Right renal cortex interstitium (tissue), 3 donors: ENCODE results near the gene ANO7. TPM values are rescaled to one million over a fixed set of nuclear protein-coding genes. Genes with fewer than 3 reads are reported as not detected.

Experiments used
- DNase-seq, 3 donors: peaks; one replicate each; pipeline ENCODE4 v3.0.0-alpha.2; 2013; ENCODE audit warnings: low read depth in 3 of 3, low spot score in 2 of 3
- polyA plus RNA-seq, 3 donors: library from polyadenylated mRNA; unstranded; fragments of 120-200 nt; gene quantifications; one replicate each; pipeline ENCODE4 v1.2.1, GENCODE V29; 2013; ENCODE audit not compliant: insufficient read length in 3 of 3

The ANO7 gene
- polyA plus RNA-seq, 3 donors, result 1.3 to 2.1 (median 1.4) TPM

GRCh38 chr2:241270531-241270930, 82.1 kb downstream of the ANO7 start:
- DNase-seq, result no peak

DNA sequence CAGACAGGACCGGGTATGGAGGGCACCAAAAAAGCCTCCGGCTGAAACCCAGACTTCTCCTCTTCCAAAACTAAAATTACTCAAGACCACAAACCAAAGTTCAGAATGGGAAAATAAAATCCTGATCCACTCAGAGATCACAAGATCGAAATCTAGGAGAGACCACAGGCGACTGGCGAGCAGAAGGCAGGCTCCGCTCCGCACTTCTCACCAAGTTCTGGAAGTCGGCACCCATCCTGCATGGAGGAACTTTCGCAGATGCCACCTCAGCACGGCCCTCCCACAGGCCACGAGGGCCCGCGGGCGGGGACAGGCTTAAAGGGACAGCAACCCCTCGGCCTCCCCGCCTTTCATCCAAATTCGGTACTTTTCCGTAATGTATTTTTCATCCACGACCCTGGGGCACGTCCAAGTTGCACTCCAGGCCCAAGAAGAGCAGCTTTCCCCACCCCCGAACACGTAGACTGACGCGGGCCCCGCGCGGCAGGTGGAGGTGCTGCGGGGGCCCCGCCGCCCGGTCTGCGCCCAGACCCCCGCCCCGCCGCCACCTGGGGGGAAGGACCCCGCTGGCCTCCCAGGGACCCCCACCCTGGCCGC, 83.3 kb downstream of the ANO7 start:
- peak in 2 of 3 donors; percentile 36 to 44 for DNase-seq

- DNase-seq, result no peak
These were observed 84.1 kb downstream of the ANO7 start for GRCh38 chr2:241272303-241273209.

- DNase-seq, result no peak
These were observed 84.9 kb downstream of the ANO7 start for GRCh38 chr2:241273210-241274020.

DNA sequence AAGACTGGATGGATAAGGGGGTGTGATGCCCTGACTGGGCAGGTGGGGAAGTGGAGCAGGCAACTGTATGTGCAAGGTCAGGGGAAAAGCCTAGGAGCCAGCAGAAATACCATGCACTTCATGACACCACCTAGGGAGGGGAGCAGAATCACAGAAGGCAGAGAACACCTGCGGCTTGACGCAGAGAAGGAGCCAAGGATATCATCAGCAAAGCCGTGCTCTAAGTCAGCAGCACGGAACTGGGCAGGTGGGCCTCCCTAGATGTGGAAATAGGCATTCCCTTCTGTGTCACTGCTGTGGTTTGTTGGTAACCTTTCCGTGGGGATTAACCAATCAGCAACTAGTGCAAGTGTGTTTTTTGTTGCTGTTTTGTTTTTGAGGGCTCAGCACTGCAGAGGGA, 85.7 kb downstream of the ANO7 start:
- DNase-seq, result no peak

Other genes starting within 250 kb of the ANO7 start
- gene SNED1, start 190.1 kb upstream of the ANO7 start, polyA plus RNA-seq, result 1 to 10 TPM; 6.2 to 7.4 (median 6.6) TPM
- 10 to 100 TPM; 61.5 to 74.3 (median 64.1) TPM for gene MTERF4, start 86.4 kb upstream of the ANO7 start, polyA plus RNA-seq
- gene PASK, start 39.2 kb upstream of the ANO7 start, polyA plus RNA-seq, result 10 to 100 TPM; 11.9 to 14.7 (median 13.0) TPM
- 10 to 100 TPM; 85.1 to 87.5 (median 86.1) TPM for gene PPP1R7, start 38.2 kb upstream of the ANO7 start, polyA plus RNA-seq
- 100 to 1,000 TPM; 325 to 373 (median 355) TPM for gene HDLBP, start 127.0 kb downstream of the ANO7 start, polyA plus RNA-seq
- 100 to 1,000 TPM; 574 to 586 (median 582) TPM for gene SEPTIN2, start 127.2 kb downstream of the ANO7 start, polyA plus RNA-seq
- gene FARP2, start 167.6 kb downstream of the ANO7 start, polyA plus RNA-seq, result 10 to 100 TPM; 47.9 to 63.7 (median 54.9) TPM